H4 (cell line): ENCODE data around the gene DAPK1. TPM values are rescaled to one million over a fixed set of nuclear protein-coding genes. Genes with fewer than 3 reads are reported as not detected.

Experiments
- DNase-seq: peaks from one replicate; pipeline ENCODE4 v3.0.0-alpha.2; 2015; ENCODE audit warnings: low spot score
- total RNA-seq: library from RNA; depleted of rRNA; stranded (reverse); fragments of >200 nt; shearing (Covaris generic); gene quantifications from 2 replicates; pipeline ENCODE4 v1.2.3, GENCODE V29; 2014

The DAPK1 gene
- total RNA-seq, 1 experiment from 2014 or later, result 6.6 TPM

GRCh38 chr9:87592554-87593358 lies 95.1 kb downstream of the DAPK1 start:
- no peak for DNase-seq

- no peak for DNase-seq
These were observed 95.8 kb downstream of the DAPK1 start for GRCh38 chr9:87593359-87593980.

- DNase-seq, result peak; percentile 17
These were observed 96.5 kb downstream of the DAPK1 start for GRCh38 chr9:87594194-87594593.

GRCh38 chr9:87594662-87595061 lies 97.0 kb downstream of the DAPK1 start:
- DNase-seq, result no peak

GRCh38 chr9:87595610-87596009 lies 97.9 kb downstream of the DAPK1 start:
- no peak for DNase-seq

- no peak for DNase-seq
These were observed 99.2 kb downstream of the DAPK1 start for GRCh38 chr9:87596862-87597261.

GRCh38 chr9:87597710-87598443 lies 100.2 kb downstream of the DAPK1 start:
- DNase-seq, result no peak

- peak; percentile 76 for DNase-seq
These were observed 102.4 kb downstream of the DAPK1 start for GRCh38 chr9:87599901-87600610.

- DNase-seq, result peak; percentile 30
These were observed 103.5 kb downstream of the DAPK1 start for GRCh38 chr9:87601176-87601575.

GRCh38 chr9:87601595-87601994 lies 103.9 kb downstream of the DAPK1 start:
- no peak for DNase-seq

- DNase-seq, result no peak
These were observed 105.4 kb downstream of the DAPK1 start for GRCh38 chr9:87602933-87603643.

- DNase-seq, result no peak
These were observed 106.3 kb downstream of the DAPK1 start for GRCh38 chr9:87603854-87604490.

GRCh38 chr9:87604886-87605588 lies 107.4 kb downstream of the DAPK1 start:
- no peak for DNase-seq

GRCh38 chr9:87605676-87606075 lies 108.0 kb downstream of the DAPK1 start:
- DNase-seq, result no peak

- DNase-seq, result peak; percentile 71
These were observed 109.3 kb downstream of the DAPK1 start for GRCh38 chr9:87606841-87607521.

GRCh38 chr9:87607859-87608258 lies 110.2 kb downstream of the DAPK1 start:
- no peak for DNase-seq

- no peak for DNase-seq
These were observed 111.3 kb downstream of the DAPK1 start for GRCh38 chr9:87609002-87609401.

GRCh38 chr9:87609486-87609885 lies 111.8 kb downstream of the DAPK1 start:
- DNase-seq, result no peak
